Gastrocnemius medialis (tissue), 4 donors: Measurements from ENCODE around the gene FRS3. TPM values are rescaled to one million over a fixed set of nuclear protein-coding genes. Genes with fewer than 3 reads are reported as not detected.

Experiments
- ATAC-seq, 2 donors: fragments of 150-250 bp; one replicate each; pipeline ENCODE4 v1.9.1; 2016
- DNase-seq, 2 donors: peaks; one replicate each; pipeline ENCODE4 v3.0.0-alpha.2; 2019
- H3K27ac ChIP-seq, 4 donors: fragments of 200-600 bp; sonication (generic); 1 replicate in 1 of 4; 2 replicates in 3 of 4; pipeline ENCODE4 v1.5.1; 2016 to 2018; ENCODE audit warnings: mild to moderate bottlenecking in 2 of 4, moderate library complexity in 1 of 4
- H3K27me3 ChIP-seq, 3 donors: fragments of 200-600 bp; sonication (generic) in 2 of 3; 1 replicate in 1 of 3; 2 replicates in 2 of 3; pipeline versions ENCODE4 v1.5.1 to v1.6.0; 2016 to 2019; ENCODE audit warnings: mild to moderate bottlenecking in 1 of 3, moderate library complexity in 1 of 3
- H3K36me3 ChIP-seq, 2 donors: fragments of 200-600 bp; sonication (generic) in 1 of 2; one replicate each; pipeline ENCODE4 v1.5.1; 2017 to 2018
- H3K4me1 ChIP-seq, 2 donors: fragments of 200-600 bp; sonication (generic) in 1 of 2; one replicate each; pipeline ENCODE4 v1.5.1; 2016 to 2017; ENCODE audit warnings: mild to moderate bottlenecking in 2 of 2
- H3K4me3 ChIP-seq, 4 donors: fragments of 200-600 bp; sonication (generic) in 3 of 4; 1 replicate in 1 of 4; 2 replicates in 3 of 4; pipeline ENCODE4 v1.5.1; 2016 to 2019; ENCODE audit warnings: mild to moderate bottlenecking in 2 of 4
- H3K9me3 ChIP-seq, 3 donors: fragments of 200-600 bp; sonication (generic) in 2 of 3; 1 replicate in 1 of 3; 2 replicates in 2 of 3; pipeline ENCODE4 v1.5.1; 2016 to 2019
- CTCF ChIP-seq, 5 experiments: fragments of 450-650 bp in 3 of 5; fragments of 200-600 bp in 2 of 5; sonication (generic) in 2 of 5; IDR thresholded peaks in 4 of 5; conservative IDR thresholded peaks in 1 of 5; 1 replicate in 4 of 5; 2 replicates in 1 of 5; pipeline ENCODE4 v1.5.1; 2016 to 2019; ENCODE audit warnings: antibody characterized with exemption in 5 of 5, mild to moderate bottlenecking in 3 of 5, moderate library complexity in 3 of 5
- POLR2A ChIP-seq, 2 donors: fragments of 450-650 bp; IDR thresholded peaks; one replicate each; pipeline ENCODE4 v1.6.1; 2017; ENCODE audit warnings: antibody characterized with exemption in 2 of 2, mild to moderate bottlenecking in 2 of 2, moderate library complexity in 2 of 2
- in situ Hi-C, 4 donors: fragments of 200-750 bp; cut with MboI; loops; one replicate each; pipeline versions ENCODE4 v1.15.0 to v1.8.0; 2017; ENCODE audit warnings: low sequenced_read_pairs in 4 of 4
- intact Hi-C: fragments of 100-400 bp; cut with DNase I; formaldehyde crosslinking; loops from one replicate; pipeline ENCODE4 v1.15.1; 2023; ENCODE audit warnings: low total_unique reads
- total RNA-seq, 4 donors: library from RNA; depleted of rRNA; stranded (reverse); fragments of >200 nt; gene quantifications; one replicate each; pipeline versions ENCODE4 v1.1.0 to v1.2.3, GENCODE V29; 2016

FRS3 gene
- total RNA-seq, 4 donors from 2014 or later: 2.9 to 6.9 (median 5.5) TPM

- DNase-seq: no peak
- Histone ChIP-seq H3K27me3 (no peaks in the 10 kb centered on the region), H3K4me1 (peaks cover 92 to 100% of the 10 kb centered on the region in 2 donors), H3K4me3 (peak overlapping the region in 3 of 4 donors; percentile 15 to 34 (median 24)), H3K36me3 (no peaks in the 10 kb centered on the region), H3K27ac (peak overlapping the region; percentile 97 to 99 (median 98)), H3K9me3 (no peaks in the 10 kb centered on the region)
- TF ChIP-seq CTCF (IDR thresholded peaks at IDR 0.05 in 4 of 5, conservative IDR thresholded peaks at IDR 0.05 in 1 of 5) (no peak), POLR2A (IDR thresholded peaks at IDR 0.05) (no peak)
- no peak for ATAC-seq
- in situ Hi-C loops: no loop called here
- intact Hi-C loops: loop anchor here (1.0 kb wide), 1 partner anchor 11 kb away; no protein-coding TSS in a partner anchor
Measured at GRCh38 chr6:41724228-41724580, 55.5 kb downstream of the FRS3 start.

GRCh38 chr6:41723530-41724227 lies 56.0 kb downstream of the FRS3 start:
- DNase-seq (peak; percentile 87 to 88), ATAC-seq (peak; percentile 55 to 66)
- peak overlapping the region; percentile 24 to 36 (median 34) for H3K4me3 ChIP-seq
- H3K9me3 ChIP-seq: no peaks in the 10 kb centered on the region
- no peaks in the 10 kb centered on the region for H3K36me3 ChIP-seq
- TF ChIP-seq CTCF (IDR thresholded peaks at IDR 0.05 in 4 of 5, conservative IDR thresholded peaks at IDR 0.05 in 1 of 5): peak in 2 of 5 experiments; percentile 20 to 24
- TF ChIP-seq POLR2A (IDR thresholded peaks at IDR 0.05): peak; percentile 82 to 87
- peak overlapping the region; percentile 97 to 99 (median 98) for H3K27ac ChIP-seq
- peaks cover 92 to 100% of the 10 kb centered on the region in 2 donors for H3K4me1 ChIP-seq
- intact Hi-C loops (loop anchor here (1.0 kb wide), 1 partner anchor 10 kb away; no protein-coding TSS in a partner anchor), in situ Hi-C loops (no loop called here)
- H3K27me3 ChIP-seq: no peaks in the 10 kb centered on the region

- no peaks in the 10 kb centered on the region for H3K9me3 ChIP-seq
- H3K4me1 ChIP-seq: peaks cover 98 to 100% of the 10 kb centered on the region in 2 donors
- in situ Hi-C loops (no loop called here), intact Hi-C loops (no loop called here)
- ATAC-seq: no peak
- H3K4me3 ChIP-seq: peak overlapping the region; percentile 24 to 36 (median 34)
- DNase-seq: no peak
- peak overlapping the region; percentile 97 to 99 (median 98) for H3K27ac ChIP-seq
- TF ChIP-seq POLR2A (IDR thresholded peaks at IDR 0.05) (no peak), CTCF (IDR thresholded peaks at IDR 0.05 in 4 of 5, conservative IDR thresholded peaks at IDR 0.05 in 1 of 5) (no peak)
- H3K27me3 ChIP-seq: no peaks in the 10 kb centered on the region
- H3K36me3 ChIP-seq: no peaks in the 10 kb centered on the region
Measured at GRCh38 chr6:41722969-41723529, 56.7 kb downstream of the FRS3 start.

- ATAC-seq (no peak), DNase-seq (no peak)
- Histone ChIP-seq H3K27me3 (no peaks in the 10 kb centered on the region), H3K9me3 (no peaks in the 10 kb centered on the region), H3K4me3 (no peak overlapping the region), H3K4me1 (peaks cover 99 to 100% of the 10 kb centered on the region in 2 donors), H3K36me3 (no peaks in the 10 kb centered on the region), H3K27ac (peak overlapping the region; percentile 97 to 99 (median 98))
- intact Hi-C loops: no loop called here
- TF ChIP-seq CTCF (IDR thresholded peaks at IDR 0.05 in 4 of 5, conservative IDR thresholded peaks at IDR 0.05 in 1 of 5) (no peak), POLR2A (IDR thresholded peaks at IDR 0.05) (no peak)
- in situ Hi-C loops: no loop called here
Measured at GRCh38 chr6:41721414-41721813, 58.3 kb downstream of the FRS3 start.
